Measurements from ENCODE around the gene FNIP2.

GRCh38 chr4:158890294-158890693 lies 121.5 kb downstream of the FNIP2 start:
- TF ChIP-seq TAF1 (IDR thresholded peaks at IDR 0.05; ENCODE audit: low read depth, low read length) (no peak), SPI1 (IDR thresholded peaks at IDR 0.05; ENCODE audit: low read depth, low read length) (no peak), POLR2A (IDR thresholded peaks at IDR 0.05; ENCODE audit: low read depth, low read length) (no peak)

Data from GM12891 (cell line).